Spleen (tissue), 11 donors: ENCODE results near the gene ABCB7. TPM values are rescaled to one million over a fixed set of nuclear protein-coding genes. Genes with fewer than 3 reads are reported as not detected.

Source experiments
- DNase-seq: peaks from one replicate; pipeline ENCODE4 v3.0.0-alpha.2; 2020
- H3K27ac ChIP-seq, 8 donors: fragments of 200-600 bp; sonication (generic) in 7 of 8; 1 replicate in 4 of 8; 2 replicates in 4 of 8; pipeline versions ENCODE4 v1.5.0 to v1.8.0; 2016 to 2021; ENCODE audit warnings: inconsistent platforms in 4 of 8, mild to moderate bottlenecking in 4 of 8, moderate library complexity in 1 of 8
- H3K27me3 ChIP-seq, 7 donors: fragments of 200-600 bp; sonication (generic) in 6 of 7; replicated peaks in 1 of 7; 1 replicate in 4 of 7; 2 replicates in 3 of 7; pipeline versions ENCODE4 v1.5.0 to v1.8.0; 2016 to 2021; ENCODE audit warnings: inconsistent platforms in 3 of 7, mild to moderate bottlenecking in 1 of 7
- H3K36me3 ChIP-seq, 6 donors: fragments of 200-600 bp; sonication (generic) in 5 of 6; 1 replicate in 4 of 6; 2 replicates in 2 of 6; pipeline versions ENCODE4 v1.5.0 to v1.8.0; 2016 to 2021; ENCODE audit warnings: inconsistent platforms in 2 of 6
- H3K4me1 ChIP-seq, 6 donors: fragments of 200-600 bp; sonication (generic) in 5 of 6; 1 replicate in 3 of 6; 2 replicates in 3 of 6; pipeline versions ENCODE4 v1.5.0 to v1.8.0; 2016 to 2021; ENCODE audit warnings: inconsistent platforms in 3 of 6
- H3K4me3 ChIP-seq, 8 donors: fragments of 200-600 bp; sonication (generic) in 7 of 8; 1 replicate in 4 of 8; 2 replicates in 4 of 8; pipeline versions ENCODE4 v1.5.0 to v1.8.0; 2016 to 2021; ENCODE audit warnings: inconsistent platforms in 4 of 8, mild to moderate bottlenecking in 4 of 8, moderate library complexity in 2 of 8
- H3K9me3 ChIP-seq, 8 donors: fragments of 200-600 bp; sonication (generic) in 7 of 8; 1 replicate in 4 of 8; 2 replicates in 4 of 8; pipeline versions ENCODE4 v1.5.0 to v1.8.0; 2016 to 2021; ENCODE audit warnings: inconsistent platforms in 4 of 8
- CTCF ChIP-seq, 11 experiments: fragments of 200-600 bp in 7 of 11; fragments of 450-650 bp in 4 of 11; sonication (generic) in 4 of 11; IDR thresholded peaks in 8 of 11; conservative IDR thresholded peaks in 3 of 11; 1 replicate in 7 of 11; 2 replicates in 4 of 11; pipeline versions ENCODE4 v1.4.0 to v1.8.0; 2016 to 2021; ENCODE audit warnings: antibody characterized with exemption in 11 of 11, inconsistent platforms in 4 of 11, mild to moderate bottlenecking in 1 of 11
- POLR2A ChIP-seq, 3 donors: fragments of 450-650 bp; IDR thresholded peaks; one replicate each; pipeline ENCODE4 v1.5.1; 2017; ENCODE audit warnings: antibody characterized with exemption in 3 of 3, mild to moderate bottlenecking in 1 of 3
- POLR2AphosphoS5 ChIP-seq, 3 donors: sonication (generic); formaldehyde crosslinking; IDR thresholded peaks; one replicate each; pipeline ENCODE4 v1.5.1; 2017; ENCODE audit warnings: antibody characterized with exemption in 3 of 3
- WGBS, 5 donors: extraction: QIAGEN DNeasy Blood & Tissue Kit in 3 of 5; methylation state at CpG; one replicate each; pipeline versions ENCODE4 v1.1.5 to v1.1.7; 2013 to 2018; 5-methylcytosine and 5-hydroxymethylcytosine counted together
- intact Hi-C: fragments of 100-400 bp; cut with DNase I; formaldehyde crosslinking; loops from one replicate; pipeline ENCODE4 v1.15.0; 2023; ENCODE audit warnings: low total_unique reads
- polyA plus RNA-seq, 3 donors: library from polyadenylated mRNA; stranded (reverse); fragments of 200-250 nt; gene quantifications; one replicate each; pipeline ENCODE4 v1.2.1, GENCODE V29; 2013
- total RNA-seq, 7 donors: library from RNA; depleted of rRNA in 3 of 7; stranded (reverse); fragments of >200 nt in 3 of 7; fragmentation: NEBNext Ultra II Directional in 4 of 7; extraction: Animal tissue kit (Norgen Biotek cat#: 25700) in 4 of 7; gene quantifications; one replicate each; pipeline versions ENCODE4 v1.1.0 to v1.2.1, GENCODE V29; 2016 to 2021
- donor health status: healthy with polysubstance abuse.
- donor health status: DM: no; HTN: no; CAD: no; lungs with moderate emphysema.
- donor health status: DM: no; HTN: no; CAD: no.
- donor health status: Bipolar disorder and iron deficiency.
- donor health status: healthy.
- donor health status: DM: no; HTN: no; CAD: no.
- donor health status: DM: yes; HTN: yes; CAD: no.

The ABCB7 gene
- total and polyA plus RNA-seq, 10 donors: 10.0 to 65.8 (median 25.8) TPM

- 74 to 94% (median 79%) methylated on average over 3 of the region's 3 CpGs for WGBS, 5 donors
- Histone ChIP-seq H3K9me3 (no peaks in the 10 kb centered on the region), H3K4me3 (no peak overlapping the region), H3K36me3 (no peaks in the 10 kb centered on the region), H3K27ac (no peak overlapping the region), H3K4me1 (peaks cover 0 to 23% (median 12%) of the 10 kb centered on the region in 6 donors), H3K27me3 (no peaks in the 10 kb centered on the region)
- no peak for TF ChIP-seq POLR2AphosphoS5 (IDR thresholded peaks at IDR 0.05)
- no peak for TF ChIP-seq POLR2A (IDR thresholded peaks at IDR 0.05)
- no peak for TF ChIP-seq CTCF (IDR thresholded peaks at IDR 0.05 in 8 of 11, conservative IDR thresholded peaks at IDR 0.05 in 3 of 11)
- intact Hi-C loops: no loop called here
- DNase-seq: no peak
Observed at GRCh38 chrX:75158054-75158453, 2.0 kb upstream of the ABCB7 start.

- no peak for DNase-seq
- intact Hi-C loops: no loop called here
- H3K36me3 ChIP-seq: no peaks in the 10 kb centered on the region
- H3K27ac ChIP-seq: peak overlapping the region; percentile 62 to 85 (median 80)
- no peaks in the 10 kb centered on the region for H3K9me3 ChIP-seq
- peak overlapping the region; percentile 37 to 80 (median 58) for H3K4me3 ChIP-seq
- H3K4me1 ChIP-seq: peaks cover 0 to 38% (median 17%) of the 10 kb centered on the region in 6 donors
- WGBS, 5 donors: 6 to 34% (median 9%) methylated on average over 7 of the region's 7 CpGs
- H3K27me3 ChIP-seq: no peaks in the 10 kb centered on the region
- TF ChIP-seq POLR2AphosphoS5 (IDR thresholded peaks at IDR 0.05) (no peak), CTCF (IDR thresholded peaks at IDR 0.05 in 8 of 11, conservative IDR thresholded peaks at IDR 0.05 in 3 of 11) (no peak), POLR2A (IDR thresholded peaks at IDR 0.05) (no peak)
Observed at GRCh38 chrX:75156531-75156945, 455 bp upstream of the ABCB7 start.

- no peaks in the 10 kb centered on the region for H3K9me3 ChIP-seq
- H3K27me3 ChIP-seq: no peaks in the 10 kb centered on the region
- TF ChIP-seq POLR2AphosphoS5 (IDR thresholded peaks at IDR 0.05): no peak
- H3K4me1 ChIP-seq: peaks cover 0 to 45% (median 17%) of the 10 kb centered on the region in 6 donors
- no peak for DNase-seq
- H3K36me3 ChIP-seq: no peaks in the 10 kb centered on the region
- WGBS, 5 donors: 0 to 42% (median 2%) methylated on average over 6 of the region's 6 CpGs
- H3K4me3 ChIP-seq: peak overlapping the region; percentile 37 to 80 (median 58)
- H3K27ac ChIP-seq: peak overlapping the region in 7 of 8 donors; percentile 62 to 85 (median 80)
- intact Hi-C loops: no loop called here
Observed at GRCh38 chrX:75155447-75155826, 646 bp downstream of the ABCB7 start.

GRCh38 chrX:75154871-75155270 lies 1.2 kb downstream of the ABCB7 start:
- no peak overlapping the region for H3K27ac ChIP-seq
- 74 to 84% (median 78%) methylated on average over 1 of the region's 1 CpG for WGBS, 5 donors
- H3K27me3 ChIP-seq: no peaks in the 10 kb centered on the region
- H3K4me3 ChIP-seq: peak overlapping the region in 3 of 8 donors; percentile 60 to 80 (median 76)
- no peaks in the 10 kb centered on the region for H3K9me3 ChIP-seq
- no peak for DNase-seq
- peaks cover 0 to 45% (median 17%) of the 10 kb centered on the region in 6 donors for H3K4me1 ChIP-seq
- H3K36me3 ChIP-seq: no peaks in the 10 kb centered on the region
- TF ChIP-seq CTCF (IDR thresholded peaks at IDR 0.05 in 8 of 11, conservative IDR thresholded peaks at IDR 0.05 in 3 of 11) (no peak), POLR2A (IDR thresholded peaks at IDR 0.05) (no peak), POLR2AphosphoS5 (IDR thresholded peaks at IDR 0.05) (no peak)
- intact Hi-C loops: no loop called here
